PC-9 (cell line): ENCODE results near the gene EPN1.

ENCODE experiments used
- CTCF ChIP-seq: fragments of 200-600 bp; sonication (generic); conservative IDR thresholded peaks from 2 replicates; pipeline ENCODE4 v1.6.1; 2017; ENCODE audit warnings: mixed run types, antibody characterized with exemption, mild to moderate bottlenecking, moderate library complexity
- EZH2 ChIP-seq: fragments of 200-600 bp; sonication (generic); IDR thresholded peaks from 2 replicates; pipeline ENCODE4 v1.8.0; 2017; ENCODE audit warnings: antibody characterized with exemption, low read depth

GRCh38 chr19:55696301-55697068, 21.5 kb downstream of the EPN1 start:
- TF ChIP-seq CTCF = no peak
- TF ChIP-seq EZH2 = no peak
